Panc1 (cell line): Measurements from ENCODE around the gene OTULIN.

ENCODE experiments used
- CTCF ChIP-seq: fragments of 450-650 bp; IDR thresholded peaks from 2 replicates; pipeline ENCODE4 v1.5.1; 2017; ENCODE audit warnings: mild to moderate bottlenecking
- REST ChIP-seq, 2 experiments: IDR thresholded peaks; 2 replicates each; pipeline ENCODE4 v1.6.1; 2011 to 2012; ENCODE audit warnings: low read depth in 2 of 2, control low read depth in 1 of 2, low read length in 1 of 2, mild to moderate bottlenecking in 1 of 2, moderate library complexity in 1 of 2; ENCODE audit not compliant: insufficient read depth in 1 of 2

GRCh38 chr5:14724633-14725032 is 60.1 kb downstream of the OTULIN start:
- TF ChIP-seq CTCF (no peak), REST (IDR thresholded peaks at IDR 0.05; ENCODE audit: insufficient read depth in 1 of 2, low read depth in 2 of 2, low read length in 1 of 2) (no peak)
